ENCODE results near the gene CFAP54. TPM values are rescaled to one million over a fixed set of nuclear protein-coding genes. Genes with fewer than 3 reads are reported as not detected.

The CFAP54 gene
- total and polyA plus RNA-seq, 2 of the 4 experiments (the other 2 are of a cell fraction): 0.18 to 0.41 TPM

- dilution Hi-C loops (cut with HindIII; ENCODE audit: low sequenced_read_pairs, unreplicated experiment): no loop called here
- H2BK20ac ChIP-seq (ENCODE audit: low read depth, low read length): no peak overlapping the region
- no peak overlapping the region for H3K4ac ChIP-seq (ENCODE audit: low read depth, low read length)
- H4K91ac ChIP-seq (ENCODE audit: insufficient read depth, low read depth, low read length): no peak overlapping the region
- no peak overlapping the region for H2BK15ac ChIP-seq (ENCODE audit: low read depth, low read length)
- H3K23ac ChIP-seq (ENCODE audit: low read depth, low read length): no peak overlapping the region
- H3K9ac ChIP-seq (ENCODE audit: low read depth, low read length): no peak overlapping the region
- H3K4me2 ChIP-seq (ENCODE audit: low read depth, low read length): no peak overlapping the region
- intact Hi-C loops (cut with micrococcal nuclease): no loop called here
- no peaks in the 10 kb centered on the region for H4K20me1 ChIP-seq (ENCODE audit: insufficient read depth, low read length)
- H3K4me3 ChIP-seq (ENCODE audit: insufficient read depth, low read depth, low read length): no peak overlapping the region
- H2AFZ ChIP-seq (replicated peaks; ENCODE audit: low read length, poor library complexity): no peak overlapping the region
- H2BK120ac ChIP-seq (ENCODE audit: low read depth, low read length): no peak overlapping the region
- ATAC-seq (ENCODE audit: low read depth) (no peak), DNase-seq (no peak)
- H3K79me1 ChIP-seq (ENCODE audit: low read depth in 1 of 2, low read length in 2 of 2): no peaks in the 10 kb centered on the region
- H2BK5ac ChIP-seq (ENCODE audit: low read depth, low read length, poor library complexity, severe bottlenecking): no peak overlapping the region
- H3K27ac ChIP-seq (ENCODE audit: insufficient read depth, low read length): no peak overlapping the region
- no TSS peak for BruUV-seq (replicated peaks)
- H3K18ac ChIP-seq (ENCODE audit: low read depth, low read length): no peak overlapping the region
- CTCF ChIA-PET: no interaction called here
- no peaks in the 10 kb centered on the region for H3K4me1 ChIP-seq (ENCODE audit: control insufficient read depth, insufficient read depth, low read length)
- H3K9me1 ChIP-seq (ENCODE audit: insufficient read depth, low read length): no peaks in the 10 kb centered on the region; the same call in 1 of the 2 replicates
- no peaks in the 10 kb centered on the region for H3K9me3 ChIP-seq (ENCODE audit: control insufficient read depth, insufficient read depth, low read length)
- POLR2A ChIA-PET (ENCODE audit: unreplicated experiment): no interaction called here
- no peak overlapping the region for H3K14ac ChIP-seq (replicated peaks; ENCODE audit: low read depth, low read length)
- no peak for TF ChIP-seq CHD1 (IDR thresholded peaks at IDR 0.05; ENCODE audit: low read depth, low read length)
- TF ChIP-seq RCOR1 (IDR thresholded peaks at IDR 0.05; ENCODE audit: insufficient replicate concordance, low read length): no peak
- H2AK5ac ChIP-seq (ENCODE audit: low read depth, low read length): no peak overlapping the region
- no CpG with 5 or more reads among the region's 3 CpGs for WGBS, 2 experiments (ENCODE audit: extremely low coverage in 2 of 2, insufficient read length in 1 of 2)
- H3K36me3 ChIP-seq (ENCODE audit: control insufficient read depth, insufficient read depth, low read length): no peaks in the 10 kb centered on the region
- H3K27me3 ChIP-seq (ENCODE audit: control insufficient read depth, insufficient read depth, low read length): no peaks in the 10 kb centered on the region
- H2AK9ac ChIP-seq (replicated peaks; ENCODE audit: low read depth, low read length, poor library complexity): no peak overlapping the region
- no peak overlapping the region for H3K56ac ChIP-seq (ENCODE audit: extremely low read depth, insufficient read depth, low read length)
- in situ Hi-C loops (cut with MboI; ENCODE audit: low sequenced_read_pairs): no loop called here
- H4K5ac ChIP-seq (ENCODE audit: low read depth, low read length): no peak overlapping the region
- H4K8ac ChIP-seq (ENCODE audit: low read depth in 2 of 2, low read length in 2 of 2): no peak overlapping the region
Measured at GRCh38 chr12:96770219-96771102, 281.1 kb downstream of the CFAP54 start.

All from IMR-90 (cell line).